Ascending aorta (tissue), 2 donors: ENCODE results near the gene UMOD. TPM values are rescaled to one million over a fixed set of nuclear protein-coding genes. Genes with fewer than 3 reads are reported as not detected.

Experiments
- DNase-seq, 2 donors: peaks; one replicate each; pipeline ENCODE4 v3.0.0-alpha.2; 2019; ENCODE audit warnings: low spot score in 2 of 2
- H3K27ac ChIP-seq, 2 donors: fragments of 200-600 bp; sonication (generic); one replicate each; pipeline ENCODE4 v1.5.1; 2016 to 2017; ENCODE audit warnings: mild to moderate bottlenecking in 1 of 2
- H3K27me3 ChIP-seq: fragments of 200-600 bp; sonication (generic); one replicate; pipeline ENCODE4 v1.5.1; 2017
- H3K36me3 ChIP-seq, 2 donors: fragments of 200-600 bp; sonication (generic); one replicate each; pipeline ENCODE4 v1.5.1; 2016
- H3K4me1 ChIP-seq, 2 donors: fragments of 200-600 bp; sonication (generic); one replicate each; pipeline ENCODE4 v1.5.1; 2016 to 2017; ENCODE audit warnings: mild to moderate bottlenecking in 1 of 2
- H3K4me3 ChIP-seq, 2 donors: fragments of 200-600 bp; sonication (generic); one replicate each; pipeline ENCODE4 v1.5.1; 2016 to 2017; ENCODE audit warnings: mild to moderate bottlenecking in 1 of 2
- H3K9me3 ChIP-seq, 2 donors: fragments of 200-600 bp; sonication (generic); one replicate each; pipeline ENCODE4 v1.5.1; 2016
- intact Hi-C: fragments of 100-400 bp; cut with DNase I; formaldehyde crosslinking; loops from one replicate; pipeline ENCODE4 v1.15.1; 2023
- total RNA-seq: library from RNA; depleted of rRNA; stranded (reverse); fragments of >200 nt; gene quantifications from one replicate; pipeline ENCODE4 v1.1.0, GENCODE V29; 2016
- TF ChIP-seq, protein P1 (sequence below), 3 experiments: fragments of 200-600 bp in 2 of 3; fragments of 450-650 bp in 1 of 3; sonication (generic) in 2 of 3; IDR thresholded peaks; one replicate each; pipeline ENCODE4 v1.5.1; 2016 to 2019; ENCODE audit warnings: antibody characterized with exemption in 3 of 3, mild to moderate bottlenecking in 1 of 3, moderate library complexity in 1 of 3

UMOD gene
- total RNA-seq, 1 donor from 2014 or later = not detected

- Histone ChIP-seq H3K4me3 (no peak overlapping the region), H3K27me3 (no peaks in the 10 kb centered on the region), H3K4me1 (no peaks in the 10 kb centered on the region), H3K27ac (no peak overlapping the region), H3K9me3 (no peaks in the 10 kb centered on the region), H3K36me3 (no peaks in the 10 kb centered on the region)
- DNase-seq = no peak
- intact Hi-C loops = no loop called here
- TF ChIP-seq, protein P1, sequence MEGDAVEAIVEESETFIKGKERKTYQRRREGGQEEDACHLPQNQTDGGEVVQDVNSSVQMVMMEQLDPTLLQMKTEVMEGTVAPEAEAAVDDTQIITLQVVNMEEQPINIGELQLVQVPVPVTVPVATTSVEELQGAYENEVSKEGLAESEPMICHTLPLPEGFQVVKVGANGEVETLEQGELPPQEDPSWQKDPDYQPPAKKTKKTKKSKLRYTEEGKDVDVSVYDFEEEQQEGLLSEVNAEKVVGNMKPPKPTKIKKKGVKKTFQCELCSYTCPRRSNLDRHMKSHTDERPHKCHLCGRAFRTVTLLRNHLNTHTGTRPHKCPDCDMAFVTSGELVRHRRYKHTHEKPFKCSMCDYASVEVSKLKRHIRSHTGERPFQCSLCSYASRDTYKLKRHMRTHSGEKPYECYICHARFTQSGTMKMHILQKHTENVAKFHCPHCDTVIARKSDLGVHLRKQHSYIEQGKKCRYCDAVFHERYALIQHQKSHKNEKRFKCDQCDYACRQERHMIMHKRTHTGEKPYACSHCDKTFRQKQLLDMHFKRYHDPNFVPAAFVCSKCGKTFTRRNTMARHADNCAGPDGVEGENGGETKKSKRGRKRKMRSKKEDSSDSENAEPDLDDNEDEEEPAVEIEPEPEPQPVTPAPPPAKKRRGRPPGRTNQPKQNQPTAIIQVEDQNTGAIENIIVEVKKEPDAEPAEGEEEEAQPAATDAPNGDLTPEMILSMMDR (IDR thresholded peaks at IDR 0.05) = no peak
These were observed 32.3 kb downstream of the UMOD start for GRCh38 chr16:20320178-20320577.

GRCh38 chr16:20319406-20319805 is 33.1 kb downstream of the UMOD start:
- Histone ChIP-seq H3K4me1 (no peaks in the 10 kb centered on the region), H3K36me3 (no peaks in the 10 kb centered on the region), H3K4me3 (no peak overlapping the region), H3K27ac (no peak overlapping the region), H3K27me3 (no peaks in the 10 kb centered on the region), H3K9me3 (no peaks in the 10 kb centered on the region)
- intact Hi-C loops = no loop called here
- TF ChIP-seq, protein P1 (IDR thresholded peaks at IDR 0.05) = no peak
- DNase-seq = no peak

DNA sequence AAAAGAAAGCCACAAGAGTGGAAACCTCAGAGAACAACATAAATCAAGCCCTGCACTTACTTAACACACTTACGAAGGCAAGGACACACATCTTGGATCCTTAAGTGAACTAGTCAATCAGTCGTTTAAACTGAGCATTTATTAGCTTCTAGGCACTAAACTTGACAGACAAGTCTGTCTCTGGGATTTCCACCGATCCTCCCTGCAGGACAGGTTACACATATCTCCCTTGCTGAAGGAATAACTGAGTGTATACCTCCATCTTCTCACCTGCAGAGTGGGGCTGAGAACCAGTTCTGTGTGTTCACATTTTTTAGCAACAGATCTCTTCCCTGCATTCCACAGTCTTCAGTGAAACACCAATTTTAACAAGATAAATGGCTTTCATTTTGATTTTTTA is 34.1 kb downstream of the UMOD start:
- intact Hi-C loops = no loop called here
- Histone ChIP-seq H3K36me3 (no peaks in the 10 kb centered on the region), H3K27me3 (no peaks in the 10 kb centered on the region), H3K4me1 (no peaks in the 10 kb centered on the region), H3K4me3 (no peak overlapping the region), H3K27ac (no peak overlapping the region), H3K9me3 (no peaks in the 10 kb centered on the region)
- TF ChIP-seq, protein P1 (IDR thresholded peaks at IDR 0.05) = no peak
- DNase-seq = no peak

DNA sequence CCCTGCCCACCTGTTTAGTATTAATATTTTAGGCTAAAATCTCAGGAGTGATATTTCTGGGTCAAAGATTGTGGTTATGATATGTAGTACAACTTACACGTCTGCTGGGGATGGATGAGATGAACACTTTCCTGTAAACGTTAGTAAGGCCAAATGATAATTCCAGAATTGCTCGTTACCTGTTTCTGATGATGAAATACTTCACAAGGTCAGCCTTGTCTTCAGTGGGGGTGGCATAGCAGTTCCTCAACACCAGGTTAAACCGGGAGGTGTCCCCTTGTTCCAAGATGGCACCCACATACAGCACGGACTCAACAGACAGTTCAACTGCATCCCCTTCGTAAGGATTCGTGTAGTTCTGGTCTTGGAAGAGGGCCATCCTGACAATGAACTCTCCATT is 34.5 kb downstream of the UMOD start:
- Histone ChIP-seq H3K27ac (no peak overlapping the region), H3K36me3 (no peaks in the 10 kb centered on the region), H3K9me3 (no peaks in the 10 kb centered on the region), H3K4me1 (no peaks in the 10 kb centered on the region), H3K4me3 (no peak overlapping the region), H3K27me3 (no peaks in the 10 kb centered on the region)
- DNase-seq = no peak
- intact Hi-C loops = no loop called here
- TF ChIP-seq, protein P1 (IDR thresholded peaks at IDR 0.05) = no peak

GRCh38 chr16:20317117-20317516 is 35.4 kb downstream of the UMOD start:
- no peak overlapping the region for H3K27ac ChIP-seq
- H3K9me3 ChIP-seq = no peaks in the 10 kb centered on the region
- TF ChIP-seq, protein P1 (IDR thresholded peaks at IDR 0.05) = no peak
- H3K4me3 ChIP-seq = no peak overlapping the region
- no peaks in the 10 kb centered on the region for H3K27me3 ChIP-seq
- no peaks in the 10 kb centered on the region for H3K36me3 ChIP-seq
- H3K4me1 ChIP-seq = no peaks in the 10 kb centered on the region
- intact Hi-C loops = no loop called here
- no peak for DNase-seq

- Histone ChIP-seq H3K9me3 (no peaks in the 10 kb centered on the region), H3K36me3 (no peaks in the 10 kb centered on the region), H3K4me3 (no peak overlapping the region), H3K27me3 (no peaks in the 10 kb centered on the region), H3K27ac (no peak overlapping the region), H3K4me1 (no peaks in the 10 kb centered on the region)
- intact Hi-C loops = no loop called here
- DNase-seq = no peak
- TF ChIP-seq, protein P1 (IDR thresholded peaks at IDR 0.05) = no peak
These were observed 35.8 kb downstream of the UMOD start for GRCh38 chr16:20316715-20317114.
